WTC11 (cell line): Measurements from ENCODE around the gene EHMT1.
"Not testable (repeated sequence)": the region's sequence is repeated elsewhere in the genome, so short reads cannot be mapped to it uniquely, and the experiment has no call there.

Experiments used
- CTCF ChIP-seq: fragments of 200-600 bp; IDR thresholded peaks from 2 replicates; pipeline ENCODE4 v1.8.0; 2022; ENCODE audit warnings: antibody characterized with exemption
- E2F4 ChIP-seq: sonication (generic); formaldehyde crosslinking; IDR thresholded peaks from 2 replicates; pipeline ENCODE4 v1.8.1; 2022; ENCODE audit warnings: low read depth, mild to moderate bottlenecking, moderate library complexity, missing genetic modification reagents, borderline replicate concordance
- SMAD3 ChIP-seq: sonication (generic); formaldehyde crosslinking; IDR thresholded peaks from 2 replicates; pipeline ENCODE4 v1.8.0; 2022; ENCODE audit warnings: missing genetic modification reagents, mild to moderate bottlenecking, borderline replicate concordance

GRCh38 chr9:137622211-137622610 is 3.4 kb downstream of the EHMT1 start:
- TF ChIP-seq CTCF; SMAD3 (CRISPR knock-in tag); E2F4: not testable (repeated sequence)
